H1 (cell line): ENCODE data around the gene RPP14. TPM values are rescaled to one million over a fixed set of nuclear protein-coding genes. Genes with fewer than 3 reads are reported as not detected.

Experiments used
- CHD1 ChIP-seq: IDR thresholded peaks from 2 replicates; pipeline ENCODE4 v1.6.1; 2012; ENCODE audit warnings: low read depth, low read length, improper control_type of control experiment
- CTCF ChIP-seq, 3 experiments: IDR thresholded peaks; 1 replicate in 2 of 3; 2 replicates in 1 of 3; pipeline versions ENCODE4 v1.5.1 to v1.6.1; 2011; ENCODE audit warnings: low read length in 3 of 3, mild to moderate bottlenecking in 3 of 3, inconsistent platforms in 2 of 3, low read depth in 1 of 3, moderate library complexity in 1 of 3; ENCODE audit not compliant: insufficient read depth in 1 of 3; ENCODE audit errors: control extremely low read depth in 1 of 3
- HDAC6 ChIP-seq: IDR thresholded peaks from one replicate; pipeline ENCODE4 v1.7.1; 2012; ENCODE audit warnings: low read depth, mild to moderate bottlenecking, inconsistent platforms, low read length, moderate library complexity
- RAD21 ChIP-seq, 2 experiments: IDR thresholded peaks in 1 of 2; conservative IDR thresholded peaks in 1 of 2; 2 replicates each; pipeline ENCODE4 v1.6.1; 2011; ENCODE audit warnings: low read depth in 2 of 2, low read length in 2 of 2, improper control_type of control experiment in 1 of 2, inconsistent platforms in 1 of 2, mild to moderate bottlenecking in 1 of 2, moderate library complexity in 1 of 2
- RXRA ChIP-seq: IDR thresholded peaks from 2 replicates; pipeline ENCODE4 v1.6.1; 2011; ENCODE audit warnings: low read depth, mild to moderate bottlenecking, low read length, moderate library complexity; ENCODE audit not compliant: insufficient read depth
- SIX5 ChIP-seq: IDR thresholded peaks from 2 replicates; pipeline ENCODE4 v1.6.1; 2011; ENCODE audit warnings: mild to moderate bottlenecking, low read depth, low read length
- polyA plus RNA-seq, 7 experiments: library from polyadenylated mRNA; depleted of rRNA in 3 of 7; stranded (reverse) in 5 of 7; unstranded in 2 of 7; fragments of >200 nt in 5 of 7; fragments of 200-250 nt in 2 of 7; gene quantifications; 1 replicate in 5 of 7; 2 replicates in 1 of 7; 4 replicates in 1 of 7; pipeline versions ENCODE4 v1.2.1 to v1.2.3, GENCODE V29; 2011 to 2013; ENCODE audit warnings: missing spikeins in 2 of 7, mixed read lengths in 2 of 7
- total RNA-seq: library from RNA; stranded (reverse); fragmentation: NEBNext Ultra II Directional; extraction: Animal tissue kit (Norgen Biotek cat#: 25700); gene quantifications from 2 replicates; pipeline ENCODE4 v1.2.1, GENCODE V29; 2021
- TF ChIP-seq, protein P1 (sequence below): fragments of 300-600 bp; sonication (generic); IDR thresholded peaks from 2 replicates; pipeline ENCODE4 v1.7.1; 2012; ENCODE audit warnings: low read length, moderate library complexity, mild to moderate bottlenecking, inconsistent platforms; ENCODE audit not compliant: insufficient replicate concordance

RPP14 gene
- total and polyA plus RNA-seq, 2 of the 8 experiments (the other 6 are each of a cell fraction or from before 2014, with no cell fraction given), result 11.7 to 23.4 TPM

- TF ChIP-seq, protein P1, sequence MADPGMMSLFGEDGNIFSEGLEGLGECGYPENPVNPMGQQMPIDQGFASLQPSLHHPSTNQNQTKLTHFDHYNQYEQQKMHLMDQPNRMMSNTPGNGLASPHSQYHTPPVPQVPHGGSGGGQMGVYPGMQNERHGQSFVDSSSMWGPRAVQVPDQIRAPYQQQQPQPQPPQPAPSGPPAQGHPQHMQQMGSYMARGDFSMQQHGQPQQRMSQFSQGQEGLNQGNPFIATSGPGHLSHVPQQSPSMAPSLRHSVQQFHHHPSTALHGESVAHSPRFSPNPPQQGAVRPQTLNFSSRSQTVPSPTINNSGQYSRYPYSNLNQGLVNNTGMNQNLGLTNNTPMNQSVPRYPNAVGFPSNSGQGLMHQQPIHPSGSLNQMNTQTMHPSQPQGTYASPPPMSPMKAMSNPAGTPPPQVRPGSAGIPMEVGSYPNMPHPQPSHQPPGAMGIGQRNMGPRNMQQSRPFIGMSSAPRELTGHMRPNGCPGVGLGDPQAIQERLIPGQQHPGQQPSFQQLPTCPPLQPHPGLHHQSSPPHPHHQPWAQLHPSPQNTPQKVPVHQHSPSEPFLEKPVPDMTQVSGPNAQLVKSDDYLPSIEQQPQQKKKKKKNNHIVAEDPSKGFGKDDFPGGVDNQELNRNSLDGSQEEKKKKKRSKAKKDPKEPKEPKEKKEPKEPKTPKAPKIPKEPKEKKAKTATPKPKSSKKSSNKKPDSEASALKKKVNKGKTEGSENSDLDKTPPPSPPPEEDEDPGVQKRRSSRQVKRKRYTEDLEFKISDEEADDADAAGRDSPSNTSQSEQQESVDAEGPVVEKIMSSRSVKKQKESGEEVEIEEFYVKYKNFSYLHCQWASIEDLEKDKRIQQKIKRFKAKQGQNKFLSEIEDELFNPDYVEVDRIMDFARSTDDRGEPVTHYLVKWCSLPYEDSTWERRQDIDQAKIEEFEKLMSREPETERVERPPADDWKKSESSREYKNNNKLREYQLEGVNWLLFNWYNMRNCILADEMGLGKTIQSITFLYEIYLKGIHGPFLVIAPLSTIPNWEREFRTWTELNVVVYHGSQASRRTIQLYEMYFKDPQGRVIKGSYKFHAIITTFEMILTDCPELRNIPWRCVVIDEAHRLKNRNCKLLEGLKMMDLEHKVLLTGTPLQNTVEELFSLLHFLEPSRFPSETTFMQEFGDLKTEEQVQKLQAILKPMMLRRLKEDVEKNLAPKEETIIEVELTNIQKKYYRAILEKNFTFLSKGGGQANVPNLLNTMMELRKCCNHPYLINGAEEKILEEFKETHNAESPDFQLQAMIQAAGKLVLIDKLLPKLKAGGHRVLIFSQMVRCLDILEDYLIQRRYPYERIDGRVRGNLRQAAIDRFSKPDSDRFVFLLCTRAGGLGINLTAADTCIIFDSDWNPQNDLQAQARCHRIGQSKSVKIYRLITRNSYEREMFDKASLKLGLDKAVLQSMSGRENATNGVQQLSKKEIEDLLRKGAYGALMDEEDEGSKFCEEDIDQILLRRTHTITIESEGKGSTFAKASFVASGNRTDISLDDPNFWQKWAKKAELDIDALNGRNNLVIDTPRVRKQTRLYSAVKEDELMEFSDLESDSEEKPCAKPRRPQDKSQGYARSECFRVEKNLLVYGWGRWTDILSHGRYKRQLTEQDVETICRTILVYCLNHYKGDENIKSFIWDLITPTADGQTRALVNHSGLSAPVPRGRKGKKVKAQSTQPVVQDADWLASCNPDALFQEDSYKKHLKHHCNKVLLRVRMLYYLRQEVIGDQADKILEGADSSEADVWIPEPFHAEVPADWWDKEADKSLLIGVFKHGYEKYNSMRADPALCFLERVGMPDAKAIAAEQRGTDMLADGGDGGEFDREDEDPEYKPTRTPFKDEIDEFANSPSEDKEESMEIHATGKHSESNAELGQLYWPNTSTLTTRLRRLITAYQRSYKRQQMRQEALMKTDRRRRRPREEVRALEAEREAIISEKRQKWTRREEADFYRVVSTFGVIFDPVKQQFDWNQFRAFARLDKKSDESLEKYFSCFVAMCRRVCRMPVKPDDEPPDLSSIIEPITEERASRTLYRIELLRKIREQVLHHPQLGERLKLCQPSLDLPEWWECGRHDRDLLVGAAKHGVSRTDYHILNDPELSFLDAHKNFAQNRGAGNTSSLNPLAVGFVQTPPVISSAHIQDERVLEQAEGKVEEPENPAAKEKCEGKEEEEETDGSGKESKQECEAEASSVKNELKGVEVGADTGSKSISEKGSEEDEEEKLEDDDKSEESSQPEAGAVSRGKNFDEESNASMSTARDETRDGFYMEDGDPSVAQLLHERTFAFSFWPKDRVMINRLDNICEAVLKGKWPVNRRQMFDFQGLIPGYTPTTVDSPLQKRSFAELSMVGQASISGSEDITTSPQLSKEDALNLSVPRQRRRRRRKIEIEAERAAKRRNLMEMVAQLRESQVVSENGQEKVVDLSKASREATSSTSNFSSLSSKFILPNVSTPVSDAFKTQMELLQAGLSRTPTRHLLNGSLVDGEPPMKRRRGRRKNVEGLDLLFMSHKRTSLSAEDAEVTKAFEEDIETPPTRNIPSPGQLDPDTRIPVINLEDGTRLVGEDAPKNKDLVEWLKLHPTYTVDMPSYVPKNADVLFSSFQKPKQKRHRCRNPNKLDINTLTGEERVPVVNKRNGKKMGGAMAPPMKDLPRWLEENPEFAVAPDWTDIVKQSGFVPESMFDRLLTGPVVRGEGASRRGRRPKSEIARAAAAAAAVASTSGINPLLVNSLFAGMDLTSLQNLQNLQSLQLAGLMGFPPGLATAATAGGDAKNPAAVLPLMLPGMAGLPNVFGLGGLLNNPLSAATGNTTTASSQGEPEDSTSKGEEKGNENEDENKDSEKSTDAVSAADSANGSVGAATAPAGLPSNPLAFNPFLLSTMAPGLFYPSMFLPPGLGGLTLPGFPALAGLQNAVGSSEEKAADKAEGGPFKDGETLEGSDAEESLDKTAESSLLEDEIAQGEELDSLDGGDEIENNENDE, result no peak
- TF ChIP-seq CHD1, result no peak
- no peak for TF ChIP-seq RAD21 (IDR thresholded peaks at IDR 0.05 in 1 of 2, conservative IDR thresholded peaks at IDR 0.05 in 1 of 2; ENCODE audit: low read depth in 2 of 2, low read length in 2 of 2)
- TF ChIP-seq HDAC6, result no peak
- no peak for TF ChIP-seq RXRA
- no peak for TF ChIP-seq SIX5
- no peak for TF ChIP-seq CTCF (IDR thresholded peaks at IDR 0.05; ENCODE audit: control extremely low read depth in 1 of 3, insufficient read depth in 1 of 3, low read depth in 1 of 3, low read length in 3 of 3)
These were observed 63.0 kb downstream of the RPP14 start (continued) for GRCh38 chr3:58369038-58369437.
